Fibroblast of skin of back (primary cell): ENCODE data around the gene ZCCHC10. TPM values are rescaled to one million over a fixed set of nuclear protein-coding genes. Genes with fewer than 3 reads are reported as not detected.

Experiments used
- DNase-seq: peaks from one replicate; pipeline ENCODE4 v3.0.0-alpha.2; 2013
- polyA plus RNA-seq, 2 experiments: library from polyadenylated mRNA; unstranded; fragments of 120-200 nt; gene quantifications; one replicate each; pipeline ENCODE4 v1.2.1, GENCODE V29; 2013; ENCODE audit not compliant: insufficient read length in 2 of 2

ZCCHC10 gene
- 15.0 TPM for polyA plus RNA-seq (2013, experiment 1 of 2; ENCODE audit: insufficient read length)
- polyA plus RNA-seq (2013, experiment 2 of 2; ENCODE audit: insufficient read length): 16.1 TPM

DNA sequence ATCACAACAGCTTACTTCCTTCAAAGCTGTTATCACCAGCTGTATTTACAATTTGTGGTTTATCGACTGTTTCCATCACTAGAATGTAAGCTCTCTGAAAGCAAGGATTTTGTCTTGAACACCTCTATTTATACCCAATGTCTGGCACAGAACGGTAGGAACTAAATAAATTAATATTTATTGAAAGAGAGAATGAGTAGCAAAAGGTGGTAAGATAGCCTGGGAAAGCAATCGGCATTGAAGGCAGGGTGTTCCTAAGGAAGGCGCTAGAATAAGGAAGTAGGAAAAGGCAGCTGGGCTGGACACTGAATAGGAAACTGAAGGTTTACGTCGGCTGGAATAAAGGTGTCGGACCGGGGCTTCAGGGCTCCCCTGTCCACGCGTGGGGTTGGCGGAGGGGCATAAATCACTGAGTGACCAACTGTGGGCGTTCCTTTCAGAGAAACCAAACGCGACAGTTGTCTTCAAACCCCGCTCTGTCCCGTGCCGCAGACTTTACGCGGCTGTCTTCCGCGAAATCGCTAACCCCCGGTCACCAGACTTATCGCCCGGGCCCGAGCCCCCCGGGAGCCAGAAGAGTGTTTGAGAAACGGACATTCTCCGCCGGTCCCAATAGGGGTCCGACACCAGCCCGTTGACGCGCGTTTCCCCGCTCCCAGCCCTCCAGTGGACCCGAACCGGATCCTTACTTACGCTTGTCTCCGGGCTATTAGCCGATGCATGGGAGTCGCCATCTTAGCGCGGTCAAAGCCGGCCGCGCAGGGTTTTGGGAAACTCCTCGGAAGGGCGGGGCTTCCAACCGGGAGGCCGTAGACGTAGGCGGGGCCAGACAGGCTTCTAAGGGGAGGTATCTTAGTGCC, at the start of gene ZCCHC10:
Gene ZCCHC10 (minus strand): TSS at position 746 of the 860 bp plus-strand sequence. CDS start 12 bp downstream, at position 734.
- DNase-seq: peak; percentile 93

- peak; percentile 70 for DNase-seq
These were observed 49.5 kb upstream of the ZCCHC10 start for GRCh38 chr5:133075572-133076536.

GRCh38 chr5:133072021-133072420, 45.7 kb upstream of the ZCCHC10 start:
- no peak for DNase-seq

- no peak for DNase-seq
These were observed 39.7 kb upstream of the ZCCHC10 start for GRCh38 chr5:133066045-133066444.

DNA sequence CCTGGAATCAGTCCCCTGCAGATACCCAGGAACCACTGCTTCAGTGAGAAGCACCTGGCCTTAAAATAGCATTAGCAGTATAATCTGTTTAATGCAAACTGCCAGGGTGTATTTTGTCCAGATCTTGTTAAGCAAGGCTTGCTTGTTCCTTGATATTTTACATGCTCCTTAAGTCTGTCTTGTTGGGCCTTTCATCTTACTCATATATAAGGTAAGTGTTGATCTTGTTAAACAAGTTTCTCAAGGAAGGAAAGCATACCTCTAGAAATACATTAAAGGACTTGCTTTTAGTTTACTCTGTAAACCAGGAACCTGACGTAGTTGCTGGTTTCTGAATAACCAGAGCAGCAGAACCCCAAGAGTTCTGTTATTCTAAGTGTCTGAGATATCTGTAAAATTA, 39.1 kb upstream of the ZCCHC10 start:
- no peak for DNase-seq

DNA sequence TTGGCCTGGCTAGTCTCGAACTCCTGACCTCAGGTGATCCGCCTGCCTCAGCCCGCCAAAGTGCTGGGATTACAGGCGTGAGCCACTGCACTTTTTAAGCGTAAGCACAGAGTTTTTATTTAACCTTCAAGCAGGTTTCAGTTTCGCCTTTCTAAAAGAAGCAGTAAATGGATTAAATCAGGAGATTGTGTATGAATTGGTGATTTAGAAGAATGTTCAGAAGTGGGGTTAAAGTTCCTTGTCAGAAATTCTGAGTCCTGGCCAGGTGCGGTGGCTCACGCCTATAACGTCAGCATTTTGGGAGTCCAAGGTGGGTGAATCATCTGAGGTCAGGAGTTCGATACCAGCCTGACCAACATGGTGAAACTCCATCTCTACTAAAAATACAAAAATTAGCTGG, 37.6 kb upstream of the ZCCHC10 start:
- DNase-seq: no peak

DNA sequence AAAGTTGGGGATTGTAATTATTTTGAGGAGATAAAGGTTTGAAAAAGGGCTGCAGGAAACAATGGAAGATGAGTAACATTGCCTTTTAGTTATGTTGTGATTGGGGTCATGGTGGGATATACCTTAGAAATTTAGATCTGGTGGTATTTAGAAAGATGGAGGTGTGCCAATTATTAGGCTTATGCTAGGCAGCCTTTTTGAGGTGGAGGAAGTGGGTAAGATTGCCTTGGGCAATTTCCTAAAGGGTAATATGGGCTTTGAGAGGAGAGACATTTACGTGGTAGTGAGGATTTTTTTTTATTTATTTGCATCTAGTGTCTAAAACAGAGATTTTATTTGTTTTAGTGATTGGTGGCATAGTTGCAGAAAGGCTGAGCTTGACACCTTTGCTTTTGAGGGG, 35.9 kb upstream of the ZCCHC10 start:
- DNase-seq: no peak

DNA sequence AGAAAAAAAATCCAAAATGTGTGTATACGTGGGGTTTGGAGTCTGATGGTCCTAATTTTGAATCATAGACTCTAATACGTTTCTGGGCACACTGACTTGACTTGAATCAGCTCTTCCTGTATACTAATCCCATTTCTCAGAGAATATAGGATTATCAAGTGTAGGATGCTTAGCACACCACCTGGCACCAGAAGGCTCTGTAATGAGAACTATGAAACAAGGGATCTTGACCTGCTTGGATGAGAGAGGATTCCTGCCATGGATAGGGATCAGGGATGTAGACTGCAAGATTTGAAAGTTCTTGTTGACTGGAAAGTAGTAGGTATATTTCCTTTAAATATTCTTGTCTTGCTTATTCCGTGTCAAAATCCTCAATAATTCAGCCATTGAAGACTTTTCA, 33.3 kb upstream of the ZCCHC10 start:
- DNase-seq: no peak

DNA sequence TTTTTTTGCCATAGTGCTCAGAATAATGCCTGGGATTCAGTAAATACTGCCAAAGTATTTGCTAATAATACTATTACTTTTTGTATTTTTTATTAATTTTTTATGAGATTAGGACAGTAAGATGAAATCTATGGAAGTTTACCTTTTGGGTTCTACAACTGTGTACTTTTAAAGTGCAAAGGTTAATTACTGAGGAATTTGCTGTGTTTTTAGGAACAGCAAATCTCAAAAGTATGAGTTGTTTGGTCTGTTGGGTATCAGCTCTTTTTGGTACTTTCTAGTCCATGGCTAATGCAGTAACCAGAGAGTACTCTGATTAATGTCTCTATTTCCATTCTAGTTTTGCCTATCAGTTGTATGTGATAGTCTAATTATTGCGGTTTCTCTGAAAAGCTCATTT, 30.5 kb upstream of the ZCCHC10 start:
- DNase-seq: no peak

- DNase-seq: no peak
These were observed 28.5 kb upstream of the ZCCHC10 start for GRCh38 chr5:133054697-133055471.

DNA sequence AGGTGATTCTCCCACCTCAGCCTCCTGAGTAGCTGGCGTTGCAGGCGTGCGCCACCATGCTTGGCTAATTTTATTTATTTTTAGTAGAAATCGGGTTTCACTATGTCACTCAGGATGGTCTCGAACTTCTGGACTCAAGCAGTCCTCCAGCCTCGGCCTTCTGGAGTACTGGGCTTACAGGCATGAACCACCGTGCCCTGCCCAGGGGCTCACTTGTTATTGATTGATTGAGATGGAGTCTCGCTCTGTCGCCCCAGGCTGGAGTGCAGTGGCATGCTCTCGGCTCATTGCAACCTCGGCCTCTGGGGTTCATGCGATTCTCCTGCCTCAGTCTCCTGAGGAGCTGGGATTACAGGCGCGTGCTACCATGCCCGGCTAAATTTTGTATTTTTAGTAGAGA, 27.1 kb upstream of the ZCCHC10 start:
- no peak for DNase-seq

DNA sequence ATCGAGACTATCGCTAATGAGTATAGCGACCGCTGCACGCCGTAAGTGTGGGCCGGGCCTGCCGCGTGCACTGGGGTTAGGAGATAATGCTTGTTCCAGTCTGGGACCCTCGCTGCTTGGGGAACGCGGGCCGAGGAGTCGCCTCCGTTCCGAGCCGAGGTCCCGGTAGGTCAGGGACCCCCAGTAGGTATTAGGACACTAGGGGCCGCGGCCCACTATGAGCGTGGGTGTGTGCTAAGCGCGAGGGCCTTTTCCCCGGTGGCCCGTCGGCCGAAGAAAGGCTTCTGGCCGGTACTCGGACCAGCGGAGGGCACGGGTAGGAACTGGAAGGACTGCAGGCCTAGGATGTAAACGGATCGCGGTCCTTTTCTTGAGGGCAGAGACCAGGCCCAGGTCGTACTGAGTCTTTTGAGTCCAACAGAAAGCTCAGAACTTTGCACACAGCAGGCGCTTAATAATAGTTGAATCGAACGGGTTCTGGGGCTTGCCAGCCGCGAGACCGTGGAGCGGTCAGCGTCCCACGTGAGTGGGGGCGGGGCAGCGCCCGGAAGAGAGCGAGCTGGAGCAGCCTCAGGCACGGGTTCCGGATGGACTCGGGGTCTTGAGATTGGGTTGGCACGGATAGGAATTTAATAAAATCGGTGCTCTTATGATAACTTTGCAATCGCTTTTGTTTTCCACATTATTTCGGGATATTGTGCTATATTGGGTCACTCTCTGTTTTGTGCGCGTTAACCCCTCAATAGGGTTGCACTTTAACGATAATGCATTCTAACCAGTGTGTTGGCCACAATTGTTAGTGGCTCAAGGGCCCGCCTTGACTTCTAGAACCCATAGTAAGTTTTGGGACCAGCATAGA, 26.2 kb upstream of the ZCCHC10 start:
- DNase-seq: peak; percentile 46

DNA sequence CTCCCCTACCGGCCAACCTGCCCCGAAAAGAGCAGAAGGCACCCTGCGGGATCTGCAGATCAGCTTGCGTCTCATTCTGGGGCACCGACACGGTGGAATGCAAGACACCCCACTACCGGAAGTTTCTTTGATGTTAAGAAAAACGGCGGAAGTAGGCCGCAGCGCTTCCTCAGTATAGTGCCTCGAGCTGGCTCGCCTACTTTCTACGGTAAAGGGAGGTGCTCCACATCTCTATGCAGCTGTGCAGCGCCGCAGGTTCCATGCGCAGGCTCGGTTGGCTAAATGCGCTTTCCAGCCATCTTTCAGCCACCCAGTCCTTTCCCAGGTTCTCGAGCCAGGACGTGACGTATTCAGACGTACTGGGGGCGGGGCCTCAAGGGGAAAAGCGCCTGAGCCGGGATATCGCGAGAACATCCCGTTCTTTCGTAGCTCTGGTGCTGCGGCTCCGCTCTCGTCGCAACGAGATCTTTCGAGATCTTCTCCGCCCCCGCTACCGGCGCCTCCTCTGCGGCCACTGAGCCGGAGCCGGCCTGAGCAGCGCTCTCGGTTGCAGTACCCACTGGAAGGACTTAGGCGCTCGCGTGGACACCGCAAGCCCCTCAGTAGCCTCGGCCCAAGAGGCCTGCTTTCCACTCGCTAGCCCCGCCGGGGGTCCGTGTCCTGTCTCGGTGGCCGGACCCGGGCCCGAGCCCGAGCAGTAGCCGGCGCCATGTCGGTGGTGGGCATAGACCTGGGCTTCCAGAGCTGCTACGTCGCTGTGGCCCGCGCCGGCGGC, 25.4 kb upstream of the ZCCHC10 start, which contains the start of gene HSPA4:
Gene HSPA4 (plus strand): TSS at position 472 of the 775 bp plus-strand sequence. CDS start 238 bp downstream, at position 710.
- DNase-seq: peak; percentile 98

DNA sequence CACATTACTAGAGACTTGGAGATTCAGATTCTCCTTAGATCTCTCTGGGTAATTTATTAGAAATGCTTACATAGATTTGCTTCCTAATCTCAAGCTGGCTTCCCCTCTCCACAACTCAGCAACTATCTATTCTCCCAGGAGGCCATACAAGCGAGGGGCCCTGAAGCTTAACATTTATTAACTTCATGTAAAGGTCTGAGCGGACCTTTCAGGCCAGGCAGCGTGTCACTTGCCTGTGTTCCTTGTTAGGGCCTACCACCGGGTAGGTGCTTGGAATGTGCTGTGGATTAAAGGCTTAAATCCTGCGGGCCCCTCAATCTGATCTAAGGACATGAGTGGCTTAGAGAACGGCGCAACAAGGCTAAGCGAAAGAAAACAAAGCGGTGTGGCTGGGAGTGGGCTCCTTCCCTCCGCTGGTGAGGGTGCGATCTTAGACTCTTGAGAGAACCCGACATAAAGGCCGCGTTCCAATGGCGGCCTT, 24.8 kb upstream of the ZCCHC10 start:
- no peak for DNase-seq

GRCh38 chr5:133050521-133050920, 24.2 kb upstream of the ZCCHC10 start:
- no peak for DNase-seq

GRCh38 chr5:133049726-133050048, 23.3 kb upstream of the ZCCHC10 start:
- DNase-seq: no peak

- DNase-seq: peak; percentile 87
These were observed 22.8 kb upstream of the ZCCHC10 start for GRCh38 chr5:133048993-133049725.

GRCh38 chr5:133047404-133047803, 21.1 kb upstream of the ZCCHC10 start:
- DNase-seq: no peak

DNA sequence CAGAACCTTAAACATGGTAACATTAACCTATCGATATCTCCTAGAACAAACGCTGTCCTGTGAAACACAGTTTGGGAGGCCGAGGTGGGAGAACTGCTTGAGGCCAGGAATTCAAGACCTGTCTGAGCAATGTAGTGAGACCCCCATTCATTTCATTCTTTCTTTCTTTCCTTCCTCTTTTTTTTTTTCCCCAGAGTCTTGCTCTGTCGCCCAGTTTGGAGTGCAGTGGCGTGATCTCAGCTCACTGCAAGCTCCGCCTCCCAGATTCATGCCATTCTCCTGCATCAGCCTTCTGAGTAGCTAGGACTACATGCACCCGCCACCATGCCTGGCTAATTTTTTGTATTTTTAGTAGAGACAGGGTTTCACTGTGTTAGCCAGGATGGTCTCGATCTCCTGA, 20.2 kb upstream of the ZCCHC10 start:
- peak; percentile 48 for DNase-seq

- peak; percentile 49 for DNase-seq
These were observed 15.6 kb upstream of the ZCCHC10 start for GRCh38 chr5:133041910-133042309.
